ENCODE results near the gene MMP21.

GRCh38 chr10:125822878-125823662, 47.4 kb upstream of the MMP21 start, which contains the start of the genes BCCIP and UROS:
- peak; percentile 82 for TF ChIP-seq YY1 (IDR thresholded peaks at IDR 0.05; ENCODE audit: insufficient read depth, insufficient read length)
- no peak for TF ChIP-seq SUZ12 (IDR thresholded peaks at IDR 0.05; ENCODE audit: extremely low read depth, insufficient read depth, insufficient read length)

Data from NT2/D1 (cell line).